ENCODE measurements around the gene SLC27A5.
"Not testable (repeated sequence)": the region's sequence is repeated elsewhere in the genome, so short reads cannot be mapped to it uniquely, and the experiment has no call there.

The SLC27A5 gene

GRCh38 chr19:58551577-58552471 is 40.0 kb upstream of the SLC27A5 start:
- DNase-seq, result no peak
- in situ Hi-C loops (cut with MboI; ENCODE audit: low pct_unique_long_range_greater_than_20kb, low sequenced_read_pairs), result no loop called here

DNA sequence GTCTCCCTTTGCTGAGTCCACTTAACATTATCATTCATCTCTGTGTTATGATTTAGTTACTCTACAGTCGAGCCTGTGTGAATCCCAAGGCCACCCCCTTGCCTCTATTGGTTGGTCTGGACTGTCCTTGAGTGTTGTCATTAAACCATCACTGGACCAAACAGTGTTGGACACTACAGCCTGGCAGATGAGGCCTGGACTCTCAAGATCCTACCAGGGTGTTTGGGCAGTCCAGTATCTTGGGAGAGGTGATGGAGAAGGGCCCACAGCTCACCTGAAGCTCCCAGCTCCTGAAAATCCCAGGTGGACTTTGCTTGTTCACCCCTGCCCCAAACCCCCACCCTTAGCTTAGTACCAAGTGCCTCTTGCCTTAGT is 39.3 kb upstream of the SLC27A5 start:
- in situ Hi-C loops (cut with MboI; ENCODE audit: low pct_unique_long_range_greater_than_20kb, low sequenced_read_pairs), result no loop called here
- DNase-seq, result no peak

GRCh38 chr19:58550362-58551122 is 38.8 kb upstream of the SLC27A5 start:
- DNase-seq, result no peak
- in situ Hi-C loops (cut with MboI; ENCODE audit: low pct_unique_long_range_greater_than_20kb, low sequenced_read_pairs), result no loop called here

- in situ Hi-C loops (cut with MboI; ENCODE audit: low pct_unique_long_range_greater_than_20kb, low sequenced_read_pairs), result no loop called here
- no peak for DNase-seq
Measured at GRCh38 chr19:58549664-58550361, 38.0 kb upstream of the SLC27A5 start.

GRCh38 chr19:58548859-58549663 is 37.3 kb upstream of the SLC27A5 start:
- in situ Hi-C loops (cut with MboI; ENCODE audit: low pct_unique_long_range_greater_than_20kb, low sequenced_read_pairs), result no loop called here
- no peak for DNase-seq

DNA sequence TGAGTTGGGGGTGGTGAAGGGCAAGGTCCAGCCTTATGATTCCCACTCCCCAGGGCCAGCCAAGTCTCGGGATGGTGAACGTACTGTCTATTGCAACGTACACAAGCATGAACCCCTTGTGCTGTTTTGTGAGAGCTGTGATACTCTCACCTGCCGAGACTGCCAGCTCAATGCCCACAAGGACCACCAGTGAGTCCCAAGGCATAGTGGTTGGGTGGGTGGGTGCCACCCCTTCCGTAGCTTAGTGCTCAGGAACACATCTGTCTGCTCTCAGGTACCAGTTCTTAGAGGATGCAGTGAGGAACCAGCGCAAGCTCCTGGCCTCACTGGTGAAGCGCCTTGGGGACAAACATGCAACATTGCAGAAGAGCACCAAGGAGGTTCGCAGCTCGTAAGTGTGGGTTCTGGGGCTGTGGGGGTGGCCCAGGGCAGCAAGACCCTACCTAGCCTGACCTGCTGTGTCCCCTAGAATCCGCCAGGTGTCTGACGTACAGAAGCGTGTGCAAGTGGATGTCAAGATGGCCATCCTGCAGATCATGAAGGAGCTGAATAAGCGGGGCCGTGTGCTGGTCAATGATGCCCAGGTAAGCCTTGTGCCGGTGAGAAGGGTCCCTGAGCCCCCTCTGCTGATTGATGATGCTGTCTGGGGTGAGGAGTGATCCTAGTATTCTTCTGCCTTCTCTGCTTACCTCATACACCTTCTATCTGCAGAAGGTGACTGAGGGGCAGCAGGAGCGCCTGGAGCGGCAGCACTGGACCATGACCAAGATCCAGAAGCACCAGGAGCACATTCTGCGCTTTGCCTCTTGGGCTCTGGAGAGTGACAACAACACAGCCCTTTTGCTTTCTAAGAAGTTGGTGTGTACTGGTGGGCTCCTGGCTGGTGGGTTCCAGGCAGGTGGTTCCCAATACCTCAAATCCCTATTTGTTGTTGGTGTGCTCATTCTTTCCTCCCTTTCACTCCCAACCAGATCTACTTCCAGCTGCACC is 35.8 kb upstream of the SLC27A5 start:
- no peak for DNase-seq
- in situ Hi-C loops (cut with MboI; ENCODE audit: low pct_unique_long_range_greater_than_20kb, low sequenced_read_pairs), result no loop called here

- no peak for DNase-seq
- in situ Hi-C loops (cut with MboI; ENCODE audit: low pct_unique_long_range_greater_than_20kb, low sequenced_read_pairs), result no loop called here
Measured at GRCh38 chr19:58546019-58546530, 34.3 kb upstream of the SLC27A5 start.

DNA sequence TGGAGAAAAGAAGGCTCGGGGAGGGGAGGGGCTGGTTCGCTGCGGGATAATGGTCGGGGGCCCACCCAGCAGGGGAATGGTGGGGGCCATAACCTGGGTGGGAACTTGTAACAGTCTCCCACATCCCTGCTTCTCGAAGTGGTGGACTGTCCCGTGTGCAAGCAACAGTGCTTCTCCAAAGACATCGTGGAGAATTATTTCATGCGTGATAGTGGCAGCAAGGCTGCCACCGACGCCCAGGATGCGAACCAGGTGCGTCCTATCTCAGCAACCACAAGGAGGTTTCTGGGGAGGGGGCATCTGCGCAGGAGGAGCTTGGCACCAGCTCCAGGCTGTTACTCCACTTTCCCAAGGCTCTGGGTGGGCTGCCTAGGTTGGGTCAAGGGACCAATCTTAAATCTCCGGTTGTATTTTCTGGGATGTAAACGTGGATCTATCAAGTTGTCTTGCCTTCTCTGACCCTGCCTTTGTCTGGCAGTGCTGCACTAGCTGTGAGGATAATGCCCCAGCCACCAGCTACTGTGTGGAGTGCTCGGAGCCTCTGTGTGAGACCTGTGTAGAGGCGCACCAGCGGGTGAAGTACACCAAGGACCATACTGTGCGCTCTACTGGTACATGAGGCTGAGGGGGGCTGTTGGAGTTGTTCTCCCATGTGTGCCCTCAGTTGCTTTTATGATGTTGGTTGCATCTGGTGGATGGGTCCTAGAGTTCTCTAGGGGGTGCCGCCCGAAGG is 33.7 kb upstream of the SLC27A5 start:
- no peak for DNase-seq
- in situ Hi-C loops (cut with MboI; ENCODE audit: low pct_unique_long_range_greater_than_20kb, low sequenced_read_pairs), result no loop called here

DNA sequence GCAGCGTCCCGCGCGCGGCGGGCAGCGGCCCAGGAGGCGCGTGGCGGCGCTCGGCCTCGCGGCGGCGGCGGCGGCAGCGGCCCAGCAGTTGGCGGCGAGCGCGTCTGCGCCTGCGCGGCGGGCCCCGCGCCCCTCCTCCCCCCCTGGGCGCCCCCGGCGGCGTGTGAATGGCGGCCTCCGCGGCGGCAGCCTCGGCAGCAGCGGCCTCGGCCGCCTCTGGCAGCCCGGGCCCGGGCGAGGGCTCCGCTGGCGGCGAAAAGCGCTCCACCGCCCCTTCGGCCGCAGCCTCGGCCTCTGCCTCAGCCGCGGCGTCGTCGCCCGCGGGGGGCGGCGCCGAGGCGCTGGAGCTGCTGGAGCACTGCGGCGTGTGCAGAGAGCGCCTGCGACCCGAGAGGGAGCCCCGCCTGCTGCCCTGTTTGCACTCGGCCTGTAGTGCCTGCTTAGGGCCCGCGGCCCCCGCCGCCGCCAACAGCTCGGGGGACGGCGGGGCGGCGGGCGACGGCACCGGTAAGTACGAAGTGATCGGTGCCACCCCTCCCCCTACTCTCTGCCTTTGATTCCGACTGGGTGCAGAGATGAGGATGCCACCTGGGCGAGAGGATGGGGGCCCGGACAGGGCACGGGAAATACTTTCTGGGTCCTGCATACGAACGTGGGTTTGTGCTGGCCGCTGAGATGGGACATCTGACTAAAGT is 32.9 kb upstream of the SLC27A5 start:
- no peak for DNase-seq

DNA sequence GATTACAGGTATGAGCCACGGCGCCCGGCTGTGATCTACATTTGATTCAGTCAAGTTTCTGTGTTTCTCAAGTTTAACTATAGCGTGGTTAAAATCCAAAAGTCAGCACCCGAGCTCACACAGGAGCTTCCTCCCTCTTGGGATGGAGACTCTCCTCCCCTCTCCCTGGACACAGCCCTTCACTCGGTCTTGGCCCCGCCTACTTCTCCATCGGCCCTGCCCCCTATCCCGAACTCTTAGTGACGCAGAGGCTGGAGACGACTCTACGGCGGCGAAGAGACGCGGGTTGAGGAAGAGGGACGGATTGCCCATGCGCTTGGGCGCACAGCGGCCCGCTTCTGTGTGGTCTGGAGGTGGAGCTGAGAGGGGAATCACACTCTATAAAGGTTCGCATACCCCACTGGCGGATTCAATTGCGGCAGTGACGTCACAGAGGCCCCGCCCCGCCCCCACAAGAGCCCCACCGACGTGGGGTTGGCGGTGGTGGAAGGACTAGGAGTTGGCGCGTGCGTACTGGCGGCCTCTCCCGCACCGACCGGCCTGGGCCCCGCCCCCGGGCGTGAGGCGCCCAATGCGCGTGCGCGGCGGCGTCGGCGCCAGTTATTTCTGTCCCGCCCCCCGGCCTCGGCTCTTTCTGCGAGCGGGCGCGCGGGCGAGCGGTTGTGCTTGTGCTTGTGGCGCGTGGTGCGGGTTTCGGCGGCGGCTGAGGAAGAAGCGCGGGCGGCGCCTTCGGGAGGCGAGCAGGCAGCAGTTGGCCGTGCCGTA is 32.2 kb upstream of the SLC27A5 start, which contains the start of gene TRIM28:
TRIM28 (plus strand) TSS at position 239 of the 765 bp plus-strand sequence. CDS start 694 bp downstream, outside the sequence.
- in situ Hi-C loops (cut with MboI; ENCODE audit: low pct_unique_long_range_greater_than_20kb, low sequenced_read_pairs), result no loop called here
- peak; percentile 99 for DNase-seq

More for the DNA sequence above, 32.9 kb upstream of the SLC27A5 start:
- in situ Hi-C loops (cut with MboI; ENCODE audit: low pct_unique_long_range_greater_than_20kb, low sequenced_read_pairs), result no loop called here

DNA sequence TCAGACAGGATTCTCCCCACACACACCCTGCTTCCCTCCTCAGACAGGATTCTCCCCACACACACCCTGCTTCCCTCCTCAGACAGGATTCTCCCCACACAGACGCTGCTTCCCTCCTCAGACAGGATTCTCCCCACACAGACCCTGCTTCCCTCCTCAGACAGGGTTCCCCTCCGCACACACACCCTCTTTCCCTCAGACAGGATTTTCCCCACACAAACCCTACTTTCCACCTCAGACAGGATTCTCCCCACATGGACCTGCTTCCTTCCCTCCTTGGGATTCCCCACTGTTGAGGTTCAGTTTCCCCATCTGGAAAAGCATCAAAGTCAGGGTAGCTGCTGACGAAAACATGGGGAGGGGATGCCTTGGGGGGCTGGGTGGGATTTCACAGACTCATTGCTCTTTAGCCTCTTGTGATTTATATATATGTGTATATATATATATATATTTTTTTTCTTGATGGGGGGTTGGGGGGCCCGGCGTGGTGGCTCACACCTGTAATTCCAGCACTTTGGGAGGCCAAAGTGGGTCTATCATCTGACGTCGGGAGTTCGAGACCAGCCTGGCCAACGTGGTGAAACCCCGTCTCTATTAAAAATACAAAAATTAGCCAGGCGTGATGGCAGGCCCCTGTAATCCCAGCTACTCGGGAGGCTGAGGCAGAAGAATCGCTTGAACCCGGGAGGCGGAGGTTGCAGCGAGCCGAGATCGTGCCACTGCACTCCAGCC is 31.0 kb upstream of the SLC27A5 start:
- DNase-seq; in situ Hi-C loops (cut with MboI; ENCODE audit: low pct_unique_long_range_greater_than_20kb, low sequenced_read_pairs): not testable (repeated sequence)

DNA sequence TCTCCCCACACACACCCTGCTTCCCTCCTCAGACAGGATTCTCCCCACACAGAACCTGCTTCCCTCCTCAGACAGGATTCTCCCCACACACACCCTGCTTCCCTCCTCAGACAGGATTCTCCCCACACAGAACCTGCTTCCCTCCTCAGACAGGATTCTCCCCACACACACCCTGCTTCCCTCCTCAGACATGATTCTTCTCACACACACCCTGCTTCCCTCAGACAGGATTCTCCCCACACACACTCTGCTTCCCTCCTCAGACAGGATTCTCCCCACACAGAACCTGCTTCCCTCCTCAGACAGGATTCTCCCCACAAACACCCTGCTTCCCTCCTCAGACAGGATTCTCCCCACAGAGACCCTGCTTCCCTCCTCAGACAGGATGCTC is 27.4 kb upstream of the SLC27A5 start:
- DNase-seq; in situ Hi-C loops (cut with MboI; ENCODE audit: low pct_unique_long_range_greater_than_20kb, low sequenced_read_pairs): not testable (repeated sequence)

- in situ Hi-C loops (cut with MboI; ENCODE audit: low pct_unique_long_range_greater_than_20kb, low sequenced_read_pairs), result no loop called here
- DNase-seq, result no peak
Measured at GRCh38 chr19:58538257-58539168, 26.7 kb upstream of the SLC27A5 start.

All from KBM-7 (cell line).